HL-60/S4 treated with phorbol 12-myristate 13-acetate at 8.2 ng/mL for 4 days and 3 days (cell line): ENCODE data around the gene MRPL33.

ENCODE experiments used
- in situ Hi-C: fragments of 300-500 bp; cut with MboI; formaldehyde crosslinking; loops from 2 replicates; pipeline ENCODE4 v1.15.0; 2022; ENCODE audit warnings: low sequenced_read_pairs

Gene MRPL33

GRCh38 chr2:27773959-27774358, 2.4 kb downstream of the MRPL33 start:
- in situ Hi-C loops, result no loop called here

GRCh38 chr2:27776097-27776496, 4.6 kb downstream of the MRPL33 start:
- in situ Hi-C loops, result no loop called here

- in situ Hi-C loops, result no loop called here
These were observed 5.2 kb downstream of the MRPL33 start for GRCh38 chr2:27776696-27777095.

GRCh38 chr2:27779417-27780055, 8.0 kb downstream of the MRPL33 start:
- in situ Hi-C loops, result no loop called here

DNA sequence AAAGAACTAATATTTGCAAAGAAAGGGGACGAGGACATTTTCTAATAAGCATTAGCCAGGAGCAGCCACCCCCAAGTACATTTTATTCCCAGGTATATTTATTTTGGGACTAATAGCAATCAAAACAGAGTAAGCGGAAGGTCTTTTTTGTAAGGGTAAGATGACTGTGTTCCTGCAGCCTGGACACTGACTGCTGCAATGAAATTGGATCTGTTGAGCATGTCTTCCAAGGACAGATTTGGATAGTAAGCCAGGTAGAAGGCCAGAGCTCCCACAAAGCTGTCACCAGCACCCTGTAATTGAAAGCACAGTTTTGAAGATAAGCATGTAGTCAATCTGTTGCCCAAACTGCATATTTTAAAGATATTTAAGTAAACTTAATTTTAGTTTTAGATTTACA, 10.0 kb downstream of the MRPL33 start:
- in situ Hi-C loops, result no loop called here

GRCh38 chr2:27782701-27783100, 11.2 kb downstream of the MRPL33 start:
- in situ Hi-C loops, result no loop called here

- in situ Hi-C loops, result no loop called here
These were observed 19.3 kb downstream of the MRPL33 start for GRCh38 chr2:27790796-27791195.

- in situ Hi-C loops, result no loop called here
These were observed 21.2 kb downstream of the MRPL33 start for GRCh38 chr2:27792759-27793158.

DNA sequence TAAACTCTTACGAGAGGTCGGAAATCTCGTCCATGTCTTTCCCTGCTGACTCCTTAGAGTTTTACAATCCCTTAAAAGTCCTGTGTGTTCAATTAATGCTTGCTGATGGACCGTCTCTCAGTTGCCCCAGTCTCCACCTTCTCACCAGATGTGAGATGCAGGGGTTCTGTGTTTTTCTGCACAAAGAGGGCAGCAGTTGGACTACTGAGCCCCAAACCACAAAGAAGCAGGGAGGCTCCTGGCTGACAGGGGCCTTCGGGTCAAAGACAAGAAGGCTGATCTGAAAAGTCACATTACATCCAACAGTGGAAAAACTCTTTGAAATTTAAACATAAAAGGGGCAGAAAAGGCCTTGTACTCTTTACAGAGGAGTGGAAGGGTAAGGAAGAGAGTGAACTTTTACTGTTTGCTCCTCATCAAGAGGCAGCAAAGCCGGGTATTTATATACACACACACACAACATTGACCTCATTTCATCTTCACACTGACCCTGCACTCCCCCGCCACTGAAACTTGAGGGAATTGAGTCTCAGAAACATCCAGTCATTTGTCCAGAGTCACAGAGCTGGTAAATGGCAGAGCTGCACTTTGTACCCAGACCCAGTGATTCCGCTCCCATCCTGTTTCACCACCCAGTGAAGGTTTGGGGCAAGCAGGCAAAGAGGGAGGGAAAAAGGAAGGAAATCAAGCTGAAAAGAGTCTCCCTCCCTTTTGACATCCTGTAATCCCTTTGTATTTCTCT, 23.7 kb downstream of the MRPL33 start:
- in situ Hi-C loops, result no loop called here

DNA sequence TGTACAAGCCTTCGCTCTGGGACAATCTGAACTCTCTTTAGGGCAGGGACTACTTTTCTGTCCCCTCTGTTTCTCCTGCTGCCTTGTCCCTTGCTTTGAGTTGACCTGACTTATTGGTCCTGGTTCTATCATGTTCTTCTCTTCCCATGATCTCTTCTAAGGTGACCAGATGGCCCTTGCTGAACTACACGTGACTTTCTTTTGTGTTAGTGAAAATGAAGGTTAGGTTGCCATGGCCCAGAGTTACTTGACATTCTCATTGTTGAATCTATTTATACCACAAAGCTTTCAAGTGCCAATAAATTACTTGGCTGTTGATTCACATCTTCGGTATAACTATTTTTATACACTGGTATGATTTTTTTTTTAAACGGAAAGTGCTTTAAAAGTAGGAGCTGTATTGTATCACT, 24.4 kb downstream of the MRPL33 start:
- in situ Hi-C loops, result no loop called here

DNA sequence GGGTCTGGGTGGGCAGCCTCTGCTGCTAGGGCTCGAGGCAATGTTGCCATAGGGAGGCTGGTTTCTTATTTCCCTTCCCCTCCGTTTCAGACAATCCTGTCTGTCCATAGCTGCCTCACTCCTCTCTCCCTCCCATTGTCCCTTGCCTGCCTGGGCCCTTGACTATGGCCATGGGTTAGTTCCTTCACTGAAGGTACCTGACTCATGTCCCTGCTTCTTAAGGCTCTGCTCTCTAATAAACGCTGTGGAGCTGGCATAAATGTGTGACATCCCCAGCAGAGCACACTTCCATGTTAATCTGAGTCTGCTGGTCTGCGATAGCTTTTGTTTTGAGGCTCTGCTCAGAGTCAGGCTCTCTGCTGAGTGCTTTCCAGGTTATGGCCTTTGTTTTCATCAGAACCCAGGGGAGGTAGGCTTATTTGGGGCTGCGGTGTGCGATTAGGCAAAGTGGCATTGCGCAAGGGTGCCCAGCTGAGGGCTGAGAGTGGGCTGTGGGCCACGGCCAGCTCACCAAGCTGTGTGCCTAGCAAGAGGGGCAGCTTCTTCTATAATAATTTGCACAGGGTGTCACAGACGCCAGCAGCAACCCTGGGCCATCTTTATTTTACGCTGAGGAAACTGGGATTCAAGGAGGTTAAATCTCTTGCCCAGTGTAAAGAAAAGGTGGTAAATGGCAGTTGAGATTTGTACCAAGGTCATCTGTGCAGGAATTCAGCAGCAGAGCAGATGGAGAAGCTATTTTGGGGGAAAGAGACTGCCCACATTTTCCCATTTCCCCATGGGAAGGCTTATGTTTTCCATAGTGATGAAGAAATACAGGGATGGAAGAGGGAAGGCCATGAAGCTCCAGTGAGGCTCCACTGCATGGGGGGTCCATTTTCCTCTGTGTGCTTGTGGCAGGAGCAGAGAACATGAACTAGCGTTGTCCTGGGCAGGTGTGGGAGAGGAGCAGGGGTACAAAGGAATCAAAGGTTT, 25.6 kb downstream of the MRPL33 start:
- in situ Hi-C loops, result no loop called here

- in situ Hi-C loops, result no loop called here
These were observed 26.3 kb downstream of the MRPL33 start for GRCh38 chr2:27797841-27798240.

GRCh38 chr2:27798486-27798885, 27.0 kb downstream of the MRPL33 start:
- in situ Hi-C loops, result no loop called here

- in situ Hi-C loops, result no loop called here
These were observed 27.6 kb downstream of the MRPL33 start for GRCh38 chr2:27798948-27799645.

- in situ Hi-C loops, result no loop called here
These were observed 28.1 kb downstream of the MRPL33 start for GRCh38 chr2:27799646-27800010.

DNA sequence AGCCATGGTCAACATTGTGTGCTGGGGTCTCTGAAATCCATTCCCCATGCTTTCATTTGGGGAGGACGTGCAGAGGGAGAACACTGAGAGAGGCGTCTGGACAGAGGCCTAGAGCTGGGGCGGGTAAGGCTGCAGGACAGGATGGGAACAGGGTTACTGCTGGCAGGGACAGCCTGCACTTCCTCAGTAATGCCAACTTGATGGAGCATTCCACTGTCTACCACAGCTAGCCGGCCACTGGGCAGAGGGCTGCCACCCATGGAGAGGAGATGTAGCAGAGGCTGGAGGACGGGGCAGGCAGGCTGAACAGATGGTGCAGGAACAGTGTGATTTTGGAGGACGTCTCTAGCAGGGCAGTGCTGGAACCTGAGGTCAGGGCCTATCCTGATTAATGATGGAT, 29.3 kb downstream of the MRPL33 start:
- in situ Hi-C loops, result no loop called here

GRCh38 chr2:27802547-27802946, 31.0 kb downstream of the MRPL33 start:
- in situ Hi-C loops, result no loop called here

DNA sequence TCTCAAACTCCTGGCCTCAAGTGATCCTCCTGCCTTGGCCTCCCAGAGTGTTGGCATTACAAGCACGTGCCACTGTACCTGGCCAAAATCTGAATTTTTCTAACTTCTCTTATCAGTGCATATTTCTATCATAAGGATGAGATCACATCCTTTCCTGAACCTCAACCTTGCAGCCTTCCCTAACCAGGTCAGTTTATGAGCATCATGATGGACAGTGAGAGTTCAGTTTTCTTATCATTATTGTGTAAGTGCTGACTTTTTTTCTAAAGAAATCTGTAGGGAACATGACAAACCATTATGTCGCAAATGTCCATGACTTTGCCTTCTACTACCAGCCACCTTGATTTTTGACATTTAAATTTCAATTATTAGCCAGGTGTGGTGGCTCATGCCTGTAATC, 31.5 kb downstream of the MRPL33 start:
- in situ Hi-C loops, result no loop called here

DNA sequence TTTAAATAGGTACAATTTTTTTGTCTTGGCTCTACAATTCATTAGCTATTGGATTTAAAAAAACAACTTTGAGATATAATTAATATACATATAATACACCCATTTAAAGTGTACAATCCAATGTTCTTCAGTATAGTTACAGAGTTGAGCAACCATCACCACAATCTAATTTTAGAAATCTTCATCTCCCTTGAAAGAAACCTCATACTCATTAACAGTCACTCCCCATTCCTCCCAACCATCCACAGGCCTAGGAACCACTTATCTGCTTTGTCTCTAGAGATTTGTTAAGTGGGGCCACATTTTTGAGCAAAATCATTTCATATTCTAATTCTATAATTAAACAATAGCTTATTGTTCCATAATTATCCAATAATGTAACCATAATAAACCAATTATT, 32.6 kb downstream of the MRPL33 start:
- in situ Hi-C loops, result no loop called here

- in situ Hi-C loops, result no loop called here
These were observed 33.7 kb downstream of the MRPL33 start for GRCh38 chr2:27805180-27805579.
